Measurements from ENCODE around the gene HNRNPA3. TPM values are rescaled to one million over a fixed set of nuclear protein-coding genes. Genes with fewer than 3 reads are reported as not detected.

The HNRNPA3 gene
- total and polyA plus RNA-seq, 2 of the 13 experiments (the other 11 are each of a cell fraction or from before 2014, with no cell fraction given): 73.3 to 97.7 TPM

DNA sequence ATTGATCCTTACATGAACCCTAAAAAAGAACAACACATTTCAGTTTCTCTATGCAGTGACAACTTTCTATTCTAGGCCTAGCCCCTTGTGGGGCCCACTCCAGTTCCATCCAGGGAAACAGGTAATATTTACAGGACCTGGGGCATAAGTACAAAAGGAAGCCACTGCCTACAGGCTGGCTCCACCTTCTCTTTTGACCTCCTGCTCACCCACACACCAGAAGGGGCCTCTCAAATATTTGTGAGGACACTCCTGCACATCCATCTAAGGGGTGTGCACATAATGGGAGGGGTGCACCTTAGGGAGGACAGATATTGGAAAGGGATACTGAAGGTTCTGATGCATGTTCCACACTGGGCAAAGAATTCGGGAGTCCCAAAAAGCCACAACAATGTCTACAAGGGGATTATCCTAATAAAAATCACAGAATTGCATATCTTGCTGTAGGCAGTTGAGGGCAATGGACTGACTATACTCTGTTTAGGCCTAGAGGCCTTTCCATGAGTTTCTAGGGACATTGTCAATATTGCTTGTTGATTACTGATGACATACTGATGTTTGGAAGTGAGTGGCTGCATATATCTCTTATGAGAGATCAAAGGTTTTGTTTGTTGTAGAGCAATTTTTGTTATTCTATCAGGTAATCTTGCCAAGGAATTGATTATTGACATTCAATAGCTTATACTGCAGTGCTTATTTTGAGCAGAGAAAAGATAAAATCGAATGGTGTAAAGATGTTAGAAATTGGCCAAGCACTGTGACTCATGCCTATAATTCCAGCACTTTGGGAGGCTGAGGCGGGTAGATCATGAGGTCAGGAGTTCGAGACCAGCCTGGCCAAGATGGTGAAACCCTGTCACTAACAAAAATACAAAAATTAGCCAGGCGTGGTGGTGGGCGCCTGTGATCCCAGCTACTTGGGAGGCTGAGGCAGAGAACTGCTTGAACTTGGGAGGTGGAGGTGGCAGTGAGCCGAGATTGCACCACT is 23.8 kb upstream of the HNRNPA3 start (continued):
- TF ChIP-seq, protein P1, sequence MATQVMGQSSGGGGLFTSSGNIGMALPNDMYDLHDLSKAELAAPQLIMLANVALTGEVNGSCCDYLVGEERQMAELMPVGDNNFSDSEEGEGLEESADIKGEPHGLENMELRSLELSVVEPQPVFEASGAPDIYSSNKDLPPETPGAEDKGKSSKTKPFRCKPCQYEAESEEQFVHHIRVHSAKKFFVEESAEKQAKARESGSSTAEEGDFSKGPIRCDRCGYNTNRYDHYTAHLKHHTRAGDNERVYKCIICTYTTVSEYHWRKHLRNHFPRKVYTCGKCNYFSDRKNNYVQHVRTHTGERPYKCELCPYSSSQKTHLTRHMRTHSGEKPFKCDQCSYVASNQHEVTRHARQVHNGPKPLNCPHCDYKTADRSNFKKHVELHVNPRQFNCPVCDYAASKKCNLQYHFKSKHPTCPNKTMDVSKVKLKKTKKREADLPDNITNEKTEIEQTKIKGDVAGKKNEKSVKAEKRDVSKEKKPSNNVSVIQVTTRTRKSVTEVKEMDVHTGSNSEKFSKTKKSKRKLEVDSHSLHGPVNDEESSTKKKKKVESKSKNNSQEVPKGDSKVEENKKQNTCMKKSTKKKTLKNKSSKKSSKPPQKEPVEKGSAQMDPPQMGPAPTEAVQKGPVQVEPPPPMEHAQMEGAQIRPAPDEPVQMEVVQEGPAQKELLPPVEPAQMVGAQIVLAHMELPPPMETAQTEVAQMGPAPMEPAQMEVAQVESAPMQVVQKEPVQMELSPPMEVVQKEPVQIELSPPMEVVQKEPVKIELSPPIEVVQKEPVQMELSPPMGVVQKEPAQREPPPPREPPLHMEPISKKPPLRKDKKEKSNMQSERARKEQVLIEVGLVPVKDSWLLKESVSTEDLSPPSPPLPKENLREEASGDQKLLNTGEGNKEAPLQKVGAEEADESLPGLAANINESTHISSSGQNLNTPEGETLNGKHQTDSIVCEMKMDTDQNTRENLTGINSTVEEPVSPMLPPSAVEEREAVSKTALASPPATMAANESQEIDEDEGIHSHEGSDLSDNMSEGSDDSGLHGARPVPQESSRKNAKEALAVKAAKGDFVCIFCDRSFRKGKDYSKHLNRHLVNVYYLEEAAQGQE (IDR thresholded peaks at IDR 0.05; ENCODE audit: borderline replicate concordance in 1 of 2, low read depth in 1 of 2, low read length in 2 of 2): peak in 1 of 2 experiments; percentile 60; a peak in 2 of 4 replicates
- TF ChIP-seq, protein P2, sequence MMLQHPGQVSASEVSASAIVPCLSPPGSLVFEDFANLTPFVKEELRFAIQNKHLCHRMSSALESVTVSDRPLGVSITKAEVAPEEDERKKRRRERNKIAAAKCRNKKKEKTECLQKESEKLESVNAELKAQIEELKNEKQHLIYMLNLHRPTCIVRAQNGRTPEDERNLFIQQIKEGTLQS (CRISPR knock-in tag; IDR thresholded peaks at IDR 0.05): peak; percentile 38
- TF ChIP-seq MEIS2 (CRISPR knock-in tag; IDR thresholded peaks at IDR 0.05) (peak; percentile 61; the same call in 1 of the 2 replicates), ZNF180 (CRISPR knock-in tag; IDR thresholded peaks at IDR 0.05; ENCODE audit: borderline replicate concordance, low read depth) (no peak), SOX6 (IDR thresholded peaks at IDR 0.05) (no peak), SOX6 (CRISPR knock-in tag; IDR thresholded peaks at IDR 0.05) (peak; percentile 94), ZNF260 (CRISPR knock-in tag; IDR thresholded peaks at IDR 0.05; ENCODE audit: borderline replicate concordance, low read depth) (no peak), JUN (CRISPR knock-in tag; IDR thresholded peaks at IDR 0.05) (peak; percentile 72; the same call in 1 of the 2 replicates), ZNF841 (CRISPR knock-in tag; IDR thresholded peaks at IDR 0.05; ENCODE audit: borderline replicate concordance) (no peak), ZNF335 (CRISPR knock-in tag; IDR thresholded peaks at IDR 0.05) (peak; percentile 55; the same call in 1 of the 2 replicates), BCL6 (CRISPR knock-in tag; IDR thresholded peaks at IDR 0.05) (peak; percentile 86; the same call in 1 of the 2 replicates), ZSCAN22 (CRISPR knock-in tag; IDR thresholded peaks at IDR 0.05) (0 out of 2 replicates have a peak, but pooled peaks have one; percentile 21), GTF3A (CRISPR knock-in tag; conservative IDR thresholded peaks at IDR 0.05) (0 out of 2 replicates have a peak, but pooled peaks have one; percentile 29), NFKBIZ (CRISPR knock-in tag; IDR thresholded peaks at IDR 0.05) (peak; percentile 75), CCDC6 (CRISPR knock-in tag; IDR thresholded peaks at IDR 0.05) (peak; percentile 44; the same call in 1 of the 2 replicates), RARG (CRISPR knock-in tag; IDR thresholded peaks at IDR 0.05; ENCODE audit: low read depth) (no peak), BHLHE40 (IDR thresholded peaks at IDR 0.05; ENCODE audit: low read length) (no peak)
- TF ChIP-seq, protein P3, sequence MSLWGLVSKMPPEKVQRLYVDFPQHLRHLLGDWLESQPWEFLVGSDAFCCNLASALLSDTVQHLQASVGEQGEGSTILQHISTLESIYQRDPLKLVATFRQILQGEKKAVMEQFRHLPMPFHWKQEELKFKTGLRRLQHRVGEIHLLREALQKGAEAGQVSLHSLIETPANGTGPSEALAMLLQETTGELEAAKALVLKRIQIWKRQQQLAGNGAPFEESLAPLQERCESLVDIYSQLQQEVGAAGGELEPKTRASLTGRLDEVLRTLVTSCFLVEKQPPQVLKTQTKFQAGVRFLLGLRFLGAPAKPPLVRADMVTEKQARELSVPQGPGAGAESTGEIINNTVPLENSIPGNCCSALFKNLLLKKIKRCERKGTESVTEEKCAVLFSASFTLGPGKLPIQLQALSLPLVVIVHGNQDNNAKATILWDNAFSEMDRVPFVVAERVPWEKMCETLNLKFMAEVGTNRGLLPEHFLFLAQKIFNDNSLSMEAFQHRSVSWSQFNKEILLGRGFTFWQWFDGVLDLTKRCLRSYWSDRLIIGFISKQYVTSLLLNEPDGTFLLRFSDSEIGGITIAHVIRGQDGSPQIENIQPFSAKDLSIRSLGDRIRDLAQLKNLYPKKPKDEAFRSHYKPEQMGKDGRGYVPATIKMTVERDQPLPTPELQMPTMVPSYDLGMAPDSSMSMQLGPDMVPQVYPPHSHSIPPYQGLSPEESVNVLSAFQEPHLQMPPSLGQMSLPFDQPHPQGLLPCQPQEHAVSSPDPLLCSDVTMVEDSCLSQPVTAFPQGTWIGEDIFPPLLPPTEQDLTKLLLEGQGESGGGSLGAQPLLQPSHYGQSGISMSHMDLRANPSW (CRISPR knock-in tag; IDR thresholded peaks at IDR 0.05; ENCODE audit: borderline replicate concordance): no peak
- TF ChIP-seq, protein P4, sequence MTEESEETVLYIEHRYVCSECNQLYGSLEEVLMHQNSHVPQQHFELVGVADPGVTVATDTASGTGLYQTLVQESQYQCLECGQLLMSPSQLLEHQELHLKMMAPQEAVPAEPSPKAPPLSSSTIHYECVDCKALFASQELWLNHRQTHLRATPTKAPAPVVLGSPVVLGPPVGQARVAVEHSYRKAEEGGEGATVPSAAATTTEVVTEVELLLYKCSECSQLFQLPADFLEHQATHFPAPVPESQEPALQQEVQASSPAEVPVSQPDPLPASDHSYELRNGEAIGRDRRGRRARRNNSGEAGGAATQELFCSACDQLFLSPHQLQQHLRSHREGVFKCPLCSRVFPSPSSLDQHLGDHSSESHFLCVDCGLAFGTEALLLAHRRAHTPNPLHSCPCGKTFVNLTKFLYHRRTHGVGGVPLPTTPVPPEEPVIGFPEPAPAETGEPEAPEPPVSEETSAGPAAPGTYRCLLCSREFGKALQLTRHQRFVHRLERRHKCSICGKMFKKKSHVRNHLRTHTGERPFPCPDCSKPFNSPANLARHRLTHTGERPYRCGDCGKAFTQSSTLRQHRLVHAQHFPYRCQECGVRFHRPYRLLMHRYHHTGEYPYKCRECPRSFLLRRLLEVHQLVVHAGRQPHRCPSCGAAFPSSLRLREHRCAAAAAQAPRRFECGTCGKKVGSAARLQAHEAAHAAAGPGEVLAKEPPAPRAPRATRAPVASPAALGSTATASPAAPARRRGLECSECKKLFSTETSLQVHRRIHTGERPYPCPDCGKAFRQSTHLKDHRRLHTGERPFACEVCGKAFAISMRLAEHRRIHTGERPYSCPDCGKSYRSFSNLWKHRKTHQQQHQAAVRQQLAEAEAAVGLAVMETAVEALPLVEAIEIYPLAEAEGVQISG (CRISPR knock-in tag; IDR thresholded peaks at IDR 0.05): peak; percentile 54; the same call in 1 of the 2 replicates

All from HepG2 (cell line).